GM12878 (cell line): ENCODE data around the gene OCIAD2. TPM values are rescaled to one million over a fixed set of nuclear protein-coding genes. Genes with fewer than 3 reads are reported as not detected.

Experiments used
- ATAC-seq: fragments of 200-7000 bp; cut with Tn5 transposase; 3 replicates; pipeline ENCODE4 v1.9.1; 2020; ENCODE audit warnings: mild to moderate bottlenecking, moderate library complexity
- BruUV-seq: library from RNA; stranded (reverse); fragments of 400-500 nt; replicated peaks from 2 replicates; lab custom pipeline; 2021; lab: Mats Ljungman, UMichigan
- CTCF ChIA-PET: fragments of 300-600 bp; sonication (Branson Sonifier 250); formaldehyde crosslinking; extraction: SDS; loops from one replicate; lab custom pipeline; 2021; ENCODE audit warnings: inconsistent platforms; lab: Yijun Ruan, JAX
- POLR2A ChIA-PET: fragments of 350-600 bp; formaldehyde crosslinking; extraction: SDS; loops from one replicate; lab custom pipeline; 2021; ENCODE audit warnings: inconsistent platforms; lab: Charles Lee
- RAD21 ChIA-PET: fragments of 300-600 bp; sonication (Branson Sonifier 250); formaldehyde crosslinking; loops from one replicate; lab custom pipeline; 2023; ENCODE audit warnings: antibody characterized with exemption; ENCODE audit not compliant: unreplicated experiment; lab: Charles Lee
- SMC1A ChIA-PET: fragments of 300-600 bp; sonication (Branson Sonifier 250); formaldehyde crosslinking; loops from one replicate; lab custom pipeline; 2023; ENCODE audit not compliant: unreplicated experiment, uncharacterized antibody; lab: Charles Lee
- DNase-seq: peaks from one replicate; pipeline ENCODE4 v3.0.0-alpha.2; 2011; ENCODE audit warnings: low read depth, low spot score
- FAIRE-seq: peaks from 3 replicates; lab custom pipeline; 2011; peaks lifted over from hg19 to GRCh38; lab: Jason Lieb, UNC
- H2AFZ ChIP-seq: 2 replicates; pipeline ENCODE4 v1.6.0; 2011; ENCODE audit warnings: low read depth, low read length, control low read depth; ENCODE audit not compliant: control insufficient read depth
- H3K27ac ChIP-seq: 2 replicates; pipeline ENCODE4 v1.5.1; 2011; ENCODE audit warnings: control low read depth; ENCODE audit not compliant: control insufficient read depth, insufficient read depth
- H3K27me3 ChIP-seq, 2 experiments: replicated peaks in 1 of 2; 2 replicates each; pipeline versions ENCODE4 v1.6.0 to v1.6.1; 2011; ENCODE audit warnings: low read length in 1 of 2; ENCODE audit not compliant: control insufficient read depth in 2 of 2, insufficient read depth in 2 of 2
- H3K36me3 ChIP-seq, 2 experiments: 2 replicates each; pipeline ENCODE4 v1.5.1; 2011; ENCODE audit warnings: low read length in 1 of 2; ENCODE audit not compliant: control insufficient read depth in 2 of 2, insufficient read depth in 2 of 2
- H3K4me1 ChIP-seq: 2 replicates; pipeline ENCODE4 v1.6.1; 2011; ENCODE audit warnings: mild to moderate bottlenecking, low read length, moderate library complexity, mixed read lengths; ENCODE audit not compliant: control insufficient read depth, insufficient read depth
- H3K4me2 ChIP-seq: 2 replicates; pipeline ENCODE4 v1.6.0; 2011; ENCODE audit warnings: control low read depth; ENCODE audit not compliant: control insufficient read depth, insufficient read depth
- H3K4me3 ChIP-seq: fragments of 200-600 bp; sonication (generic); 2 replicates; pipeline ENCODE4 v1.5.1; 2016
- H3K79me2 ChIP-seq: 2 replicates; pipeline ENCODE4 v1.6.0; 2011; ENCODE audit warnings: low read length; ENCODE audit not compliant: control insufficient read depth, insufficient read depth
- H3K9ac ChIP-seq: 2 replicates; pipeline ENCODE4 v1.8.0; 2011; ENCODE audit warnings: low read length, control low read depth, mixed read lengths; ENCODE audit not compliant: control insufficient read depth, insufficient read depth
- H3K9me3 ChIP-seq: replicated peaks from 3 replicates; pipeline ENCODE4 v1.5.1; 2011; ENCODE audit warnings: mild to moderate bottlenecking, low read length; ENCODE audit not compliant: control insufficient read depth, insufficient read depth
- H4K20me1 ChIP-seq: 2 replicates; pipeline ENCODE4 v1.6.0; 2011; ENCODE audit not compliant: control insufficient read depth, insufficient read depth
- BHLHE40 ChIP-seq, 2 experiments: fragments of 450-650 bp in 1 of 2; IDR thresholded peaks; 2 replicates each; pipeline ENCODE4 v1.6.1; 2011 to 2017; ENCODE audit warnings: low read depth in 2 of 2, borderline replicate concordance in 1 of 2, improper control_type of control experiment in 1 of 2, low read length in 1 of 2, mild to moderate bottlenecking in 1 of 2
- DPF2 ChIP-seq: fragments of 450-650 bp; IDR thresholded peaks from 2 replicates; pipeline ENCODE4 v1.6.1; 2017; ENCODE audit warnings: mild to moderate bottlenecking
- FOS ChIP-seq: IDR thresholded peaks from 3 replicates; pipeline ENCODE4 v1.6.1; 2011; ENCODE audit warnings: borderline replicate concordance; ENCODE audit not compliant: insufficient read length; ENCODE audit errors: extremely low read depth
- GABPA ChIP-seq: IDR thresholded peaks from 2 replicates; pipeline ENCODE4 v1.6.1; 2014; ENCODE audit warnings: antibody characterized with exemption, low read depth, mild to moderate bottlenecking, inconsistent platforms
- HDAC6 ChIP-seq: fragments of 200-600 bp; sonication (generic); IDR thresholded peaks from one replicate; pipeline ENCODE4 v1.8.0; 2017; ENCODE audit warnings: antibody characterized with exemption; ENCODE audit not compliant: unreplicated experiment
- HDGF ChIP-seq: fragments of 450-650 bp; IDR thresholded peaks from 2 replicates; pipeline ENCODE4 v1.6.1; 2016; ENCODE audit warnings: antibody characterized with exemption
- NFYB ChIP-seq: IDR thresholded peaks from 2 replicates; pipeline ENCODE4 v1.6.1; 2011; ENCODE audit warnings: low read depth, mild to moderate bottlenecking, low read length, improper control_type of control experiment, moderate library complexity; ENCODE audit not compliant: insufficient read depth
- POU2F2 ChIP-seq: IDR thresholded peaks from 3 replicates; pipeline ENCODE4 v1.6.1; 2011; ENCODE audit warnings: low read depth, mild to moderate bottlenecking, low read length, borderline replicate concordance
- TARDBP ChIP-seq: IDR thresholded peaks from 2 replicates; pipeline ENCODE4 v1.6.1; 2016; ENCODE audit warnings: borderline replicate concordance
- ZSCAN29 ChIP-seq: fragments of 450-650 bp; IDR thresholded peaks from 2 replicates; pipeline ENCODE4 v1.6.1; 2017; ENCODE audit warnings: mild to moderate bottlenecking, moderate library complexity
- WGBS: methylation state at CpG from one replicate; pipeline ENCODE4 v1.1.6; 2016; ENCODE audit warnings: low lambda C conversion rate; ENCODE audit not compliant: insufficient replicate concordance, insufficient coverage; ENCODE audit errors: missing lambda C conversion rate; 5-methylcytosine and 5-hydroxymethylcytosine counted together
- in situ Hi-C: fragments of 300-500 bp; cut with MboI; formaldehyde crosslinking; loops from 9 replicates; pipeline ENCODE4 v1.14.3; 2018; ENCODE audit warnings: mixed read lengths
- intact Hi-C: fragments of 100-400 bp; cut with micrococcal nuclease; formaldehyde crosslinking; loops from one replicate; pipeline ENCODE4 v1.14.2; 2022; ENCODE audit not compliant: unreplicated experiment
- polyA plus RNA-seq, 11 experiments: library from polyadenylated mRNA; depleted of rRNA in 4 of 11; unstranded in 6 of 11; stranded (reverse) in 5 of 11; fragments of >200 nt; fragmentation: Nextera tagmentation in 4 of 11; fragmentation: Illumina TruSeq in 1 of 11; extraction: Ambion mirVana in 4 of 11; extraction: Trizol in 1 of 11; gene quantifications; 1 replicate in 1 of 11; 2 replicates in 10 of 11; pipeline versions ENCODE4 v1.2.1 to v1.2.3, GENCODE V29; 2011 to 2016; ENCODE audit warnings: inconsistent platforms in 2 of 11, missing spikeins in 2 of 11, low read depth in 1 of 11
- total RNA-seq, 4 experiments: library from RNA; depleted of rRNA in 3 of 4; stranded (reverse); fragments of >200 nt in 3 of 4; fragmentation: Illumina TruSeq in 1 of 4; extraction: Trizol in 1 of 4; gene quantifications; 2 replicates each; pipeline versions ENCODE4 v1.2.1 to v1.2.3, GENCODE V29; 2013 to 2021

The OCIAD2 gene
- total and polyA plus RNA-seq, 10 of the 15 experiments (the other 5 are each of a cell fraction or from before 2014, with no cell fraction given) = 42.4 to 140 (median 70.0) TPM

GRCh38 chr4:48909697-48910096 is 3.1 kb upstream of the OCIAD2 start:
- intact Hi-C loops (loop anchor here (5.0 kb wide), 1 partner anchor 227 kb away; no protein-coding TSS in a partner anchor), in situ Hi-C loops (no loop called here)
- Histone ChIP-seq H3K27me3 (no peaks in the 10 kb centered on the region), H3K27ac (no peak overlapping the region), H3K79me2 (peaks cover 5% of the 10 kb centered on the region), H3K9ac (no peak overlapping the region), H2AFZ (no peak overlapping the region), H3K36me3 (no peaks in the 10 kb centered on the region), H3K4me2 (no peak overlapping the region), H3K9me3 (no peaks in the 10 kb centered on the region), H3K4me3 (no peak overlapping the region), H3K4me1 (0 out of 2 replicates have a peak, but pooled peaks cover 4% of the 10 kb centered on the region), H4K20me1 (no peaks in the 10 kb centered on the region)
- BruUV-seq = no TSS peak
- RAD21 ChIA-PET = no interaction called here
- TF ChIP-seq ZSCAN29 (no peak), GABPA (no peak), TARDBP (no peak), DPF2 (no peak), HDGF (no peak), FOS (no peak), NFYB (no peak), BHLHE40 (IDR thresholded peaks at IDR 0.05; ENCODE audit: borderline replicate concordance in 1 of 2, low read depth in 2 of 2, low read length in 1 of 2) (no peak), POU2F2 (no peak), HDAC6 (no peak)
- DNase-seq (no peak), ATAC-seq (no peak), FAIRE-seq (no peak)
- 65% methylated on average over 3 of the region's 3 CpGs for WGBS
- CTCF ChIA-PET = interaction anchor here (1.3 kb wide), 1 partner anchor 11 kb away, joined by 3 read pairs; no protein-coding TSS in a partner anchor
- POLR2A ChIA-PET = no interaction called here
- SMC1A ChIA-PET = no interaction called here
